ENCODE measurements around the gene RXRA.

Gene RXRA

GRCh38 chr9:134357631-134358025, 31.4 kb downstream of the RXRA start:
- TF ChIP-seq GABPA (IDR thresholded peaks at IDR 0.05; ENCODE audit: low read depth) (no peak), POLR2AphosphoS5 (IDR thresholded peaks at IDR 0.05; ENCODE audit: low read depth) (no peak), REST (IDR thresholded peaks at IDR 0.05; ENCODE audit: insufficient replicate concordance, low read depth) (no peak), SPI1 (IDR thresholded peaks at IDR 0.05; ENCODE audit: borderline replicate concordance, low read depth) (no peak), CTCF (IDR thresholded peaks at IDR 0.05; ENCODE audit: insufficient read depth, low read length) (no peak)
- Histone ChIP-seq H3K27me3 (ENCODE audit: insufficient read depth, poor library complexity, severe bottlenecking) (no peaks in the 10 kb centered on the region), H3K27ac (replicated peaks) (peak overlapping the region; percentile 78), H3K4me3 (replicated peaks; ENCODE audit: insufficient read depth, low read length) (no peak overlapping the region)
- DNase-seq (ENCODE audit: low read depth in 1 of 2, low spot score in 1 of 2) = no peak

GRCh38 chr9:134358026-134358661, 31.9 kb downstream of the RXRA start:
- H3K4me3 ChIP-seq (replicated peaks; ENCODE audit: insufficient read depth, low read length) = no peak overlapping the region
- TF ChIP-seq REST (IDR thresholded peaks at IDR 0.05; ENCODE audit: insufficient replicate concordance, low read depth) (no peak), GABPA (IDR thresholded peaks at IDR 0.05; ENCODE audit: low read depth) (no peak), CTCF (IDR thresholded peaks at IDR 0.05; ENCODE audit: insufficient read depth, low read length) (no peak), POLR2AphosphoS5 (IDR thresholded peaks at IDR 0.05; ENCODE audit: low read depth) (no peak), SPI1 (IDR thresholded peaks at IDR 0.05; ENCODE audit: borderline replicate concordance, low read depth) (no peak)
- DNase-seq (ENCODE audit: low read depth in 1 of 2, low spot score in 1 of 2) = no peak
- no peaks in the 10 kb centered on the region for H3K27me3 ChIP-seq (ENCODE audit: insufficient read depth, poor library complexity, severe bottlenecking)
- H3K27ac ChIP-seq (replicated peaks) = peak overlapping the region; percentile 78

GRCh38 chr9:134358662-134359319, 32.5 kb downstream of the RXRA start:
- no peaks in the 10 kb centered on the region for H3K27me3 ChIP-seq (ENCODE audit: insufficient read depth, poor library complexity, severe bottlenecking)
- TF ChIP-seq CTCF (IDR thresholded peaks at IDR 0.05; ENCODE audit: insufficient read depth, low read length) = no peak
- TF ChIP-seq GABPA (IDR thresholded peaks at IDR 0.05; ENCODE audit: low read depth) = no peak
- TF ChIP-seq POLR2AphosphoS5 (IDR thresholded peaks at IDR 0.05; ENCODE audit: low read depth) = peak; percentile 34; the same call in 1 of the 2 replicates
- peak; percentile 67; the same call in 1 of the 2 replicates for TF ChIP-seq SPI1 (IDR thresholded peaks at IDR 0.05; ENCODE audit: borderline replicate concordance, low read depth)
- no peak for TF ChIP-seq REST (IDR thresholded peaks at IDR 0.05; ENCODE audit: insufficient replicate concordance, low read depth)
- H3K27ac ChIP-seq (replicated peaks) = peak overlapping the region; percentile 78
- no peak overlapping the region for H3K4me3 ChIP-seq (replicated peaks; ENCODE audit: insufficient read depth, low read length)
- peak in 1 of 2 experiments; percentile 61 for DNase-seq (ENCODE audit: low read depth in 1 of 2, low spot score in 1 of 2)
